GM21381 (cell line): Measurements from ENCODE around the gene NOTUM.
A peak's percentile ranks its signal among the peaks of the same experiment; 100 is the strongest.

Experiments
- ATAC-seq: cut with Tn5 transposase; IDR thresholded peaks from one replicate; pipeline ENCODE4 v1.9.1; 2021; ENCODE audit warnings: mild to moderate bottlenecking, moderate library complexity; ENCODE audit not compliant: unreplicated experiment

NOTUM gene

DNA sequence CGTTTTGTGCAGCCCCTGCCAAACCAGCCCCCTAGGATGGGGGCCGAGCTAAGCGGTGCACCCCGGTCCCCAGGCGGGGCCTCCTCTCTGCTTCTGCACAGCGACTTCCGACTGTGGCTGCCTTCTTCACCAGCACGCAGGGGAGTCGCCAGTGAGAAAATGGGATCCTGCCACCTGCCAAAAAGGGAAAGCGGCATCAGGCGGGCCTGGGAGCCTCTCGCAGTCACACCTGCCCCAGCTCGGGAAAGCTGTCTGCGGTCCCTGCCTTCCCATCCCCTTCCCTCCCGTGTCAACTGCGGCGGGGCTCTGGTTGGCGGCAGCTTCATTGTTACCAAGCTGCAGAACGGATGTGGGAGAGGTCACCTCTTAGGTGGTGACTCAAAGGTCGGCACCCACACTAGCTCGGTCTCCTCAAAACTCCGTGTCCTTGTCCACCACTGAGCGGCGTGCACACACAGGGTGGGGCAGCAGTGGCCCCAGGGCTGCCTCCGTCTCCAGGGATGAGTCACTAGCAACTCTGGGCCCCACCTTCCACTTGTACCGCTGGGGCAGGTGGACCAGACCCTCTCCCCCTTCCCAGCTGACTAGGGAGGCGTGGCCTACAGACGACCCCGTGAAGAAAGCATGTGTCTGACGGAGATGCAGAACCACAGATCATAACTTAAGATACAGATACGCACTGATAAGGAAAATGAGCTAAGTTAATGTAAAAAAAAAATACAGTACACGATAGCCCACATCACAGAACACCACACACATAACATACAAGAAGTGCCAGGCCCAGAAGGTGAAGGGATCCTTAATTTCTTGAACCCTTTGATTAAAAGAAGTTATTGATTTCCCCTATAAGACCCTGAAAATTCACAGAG, 48.3 kb downstream of the NOTUM start:
- no peak for ATAC-seq

DNA sequence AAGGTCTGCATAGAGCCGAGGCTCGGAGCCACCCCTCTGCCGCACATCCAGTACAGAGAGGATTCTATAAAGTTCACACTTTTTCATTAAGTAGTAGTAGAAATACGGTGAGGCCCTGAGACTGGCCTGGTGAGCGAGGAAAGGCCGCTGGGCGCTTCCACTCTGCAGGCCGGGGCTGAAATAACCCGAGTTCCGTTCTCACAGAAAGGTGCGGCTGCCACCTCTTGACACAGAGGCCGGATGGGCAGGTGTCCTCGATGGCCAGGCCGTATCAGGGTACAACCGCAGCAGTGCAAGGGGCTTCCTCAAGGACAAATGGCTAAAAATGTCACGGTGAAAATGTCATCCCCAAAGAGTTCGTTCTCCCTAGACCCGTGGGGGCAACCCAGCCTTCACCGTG, 49.0 kb downstream of the NOTUM start:
- no peak for ATAC-seq

DNA sequence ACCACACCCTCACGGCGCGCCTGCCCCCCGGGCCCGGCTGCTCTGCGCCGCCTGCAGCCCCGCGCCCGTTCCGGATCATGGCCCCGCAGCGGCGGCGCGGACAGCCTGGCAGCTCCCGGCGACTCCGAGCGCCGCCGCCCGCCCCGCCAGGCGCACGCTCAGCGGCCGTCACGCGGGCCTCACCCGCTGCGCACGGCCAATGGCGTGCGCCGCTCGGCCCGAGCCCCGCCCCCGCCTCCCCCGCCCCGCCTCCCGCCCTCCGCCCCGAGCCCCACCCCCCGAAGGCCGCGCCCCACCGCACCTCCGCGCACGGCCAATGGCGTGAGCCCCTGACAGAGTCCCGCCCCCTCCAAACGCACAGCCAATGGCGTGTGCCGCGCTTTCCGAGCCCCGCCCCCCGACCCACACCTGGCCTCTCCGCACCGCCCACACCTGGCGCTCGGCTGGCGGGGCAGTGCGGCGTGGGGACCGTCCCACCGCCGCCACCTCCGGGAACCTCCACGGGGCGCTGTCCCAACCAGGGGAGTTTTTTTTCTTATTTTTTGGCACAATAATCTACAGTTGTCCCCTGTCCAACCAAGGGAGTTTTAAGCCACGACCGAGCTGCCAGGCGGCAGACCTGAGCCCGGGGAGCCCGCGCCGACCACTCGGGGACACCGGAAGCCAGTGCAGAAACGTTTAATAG, 49.6 kb downstream of the NOTUM start, which contains the start of gene PCYT2:
Gene PCYT2 (minus strand): TSS at position 123 of the 685 bp plus-strand sequence. CDS start 44 bp downstream, at position 79.
- ATAC-seq = peak; percentile 66

DNA sequence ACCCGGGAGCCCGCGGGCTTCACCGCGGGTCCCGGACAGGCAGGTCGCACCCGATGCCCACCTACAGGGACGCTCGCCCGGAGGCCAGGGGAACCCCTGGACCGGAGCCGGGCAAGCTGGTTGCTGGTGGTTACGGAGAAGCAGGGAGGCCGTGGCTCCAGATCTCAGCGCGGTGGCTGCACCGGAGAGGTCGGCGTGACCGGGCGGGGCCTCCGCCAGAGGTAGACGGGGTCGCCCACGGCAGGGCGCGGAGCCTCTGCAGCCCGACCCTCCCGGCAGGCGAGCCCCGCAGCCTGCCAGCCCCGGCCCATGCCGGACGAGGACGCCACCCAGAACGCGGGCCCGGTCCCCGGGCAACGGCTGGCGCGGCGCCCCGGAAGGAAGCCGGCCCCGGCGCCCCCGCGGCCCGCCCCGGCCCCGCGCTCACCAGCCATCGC, 50.1 kb downstream of the NOTUM start:
- peak; percentile 30 for ATAC-seq

DNA sequence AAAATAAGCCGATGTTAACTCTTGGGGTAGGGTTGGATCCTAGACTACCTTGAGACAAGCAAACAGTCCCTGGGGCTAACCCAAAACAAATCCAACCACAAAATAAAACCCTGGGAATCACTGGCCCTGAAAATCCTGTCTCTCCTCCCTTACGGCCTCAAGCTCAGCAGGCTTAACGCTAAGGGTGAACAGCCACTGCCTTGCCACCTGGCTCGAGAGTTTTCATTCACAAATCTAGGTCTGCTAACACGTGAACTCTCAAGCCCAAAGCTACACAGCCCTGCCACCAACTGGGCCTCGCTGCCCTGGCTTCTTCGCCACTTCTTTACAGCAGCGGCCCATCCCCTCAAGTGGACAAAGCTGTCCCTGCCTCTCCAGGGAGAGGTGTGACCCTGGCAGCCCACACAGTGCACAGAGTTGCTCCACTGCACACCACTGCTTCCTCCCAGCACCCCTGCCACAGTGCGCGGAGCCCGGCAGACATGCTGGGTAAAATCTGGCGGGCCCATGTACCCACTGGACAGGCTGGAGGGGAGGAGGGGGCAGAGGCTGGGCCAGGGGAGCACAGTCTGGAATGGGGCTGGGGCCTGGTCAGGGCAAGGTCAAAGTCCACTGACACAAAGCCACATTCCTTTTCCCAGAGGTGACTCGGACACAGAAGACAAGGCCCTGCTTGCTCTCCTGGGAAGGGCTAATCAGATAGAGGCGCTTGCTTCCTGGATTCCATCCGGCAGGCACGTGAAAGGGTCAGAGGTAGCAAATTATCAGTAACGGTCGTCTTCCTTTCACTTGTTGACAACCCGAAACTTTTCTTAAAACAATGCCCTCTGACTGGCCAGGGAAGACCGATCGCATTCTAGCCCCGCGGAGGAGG, 50.8 kb downstream of the NOTUM start:
- no peak for ATAC-seq

DNA sequence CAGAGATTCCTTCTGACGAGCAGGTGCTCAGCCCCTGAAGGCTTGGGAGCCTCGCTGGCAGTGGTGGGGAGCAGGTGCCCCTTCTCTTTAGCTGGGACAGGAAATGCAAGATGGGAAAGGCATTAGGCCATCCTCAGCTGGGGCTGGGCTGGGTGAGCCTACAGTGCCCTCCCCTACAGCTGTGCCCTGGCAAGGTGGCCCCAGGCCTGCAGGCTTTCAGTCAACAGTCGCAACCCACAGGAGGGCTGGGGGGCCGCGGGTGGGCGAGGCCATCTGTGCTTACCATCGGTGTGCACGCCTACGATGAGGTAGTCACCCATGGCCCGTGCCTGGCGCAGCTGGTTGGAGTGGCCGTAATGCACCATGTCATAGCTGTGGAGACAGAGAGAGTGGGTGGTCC, 51.8 kb downstream of the NOTUM start:
- no peak for ATAC-seq

DNA sequence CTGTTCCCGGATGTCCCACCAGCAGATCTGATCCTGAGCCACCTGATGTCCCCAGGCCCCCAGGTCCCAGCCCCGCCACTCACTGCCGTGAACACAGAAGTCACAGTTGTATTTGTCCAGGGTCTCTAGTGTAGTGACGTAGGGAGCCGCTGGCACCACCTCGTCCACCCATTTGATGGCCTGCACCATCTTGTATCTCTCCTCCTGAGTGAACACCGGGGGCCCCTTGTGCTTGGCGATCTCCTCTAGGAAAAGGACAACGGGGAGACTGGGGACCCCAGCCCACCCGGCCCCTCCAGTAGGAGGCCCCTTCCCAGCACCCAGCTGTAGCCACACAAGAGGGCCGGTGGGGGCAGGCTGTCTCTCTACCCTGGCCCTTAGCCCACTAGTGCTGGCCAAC, 52.2 kb downstream of the NOTUM start:
- no peak for ATAC-seq

DNA sequence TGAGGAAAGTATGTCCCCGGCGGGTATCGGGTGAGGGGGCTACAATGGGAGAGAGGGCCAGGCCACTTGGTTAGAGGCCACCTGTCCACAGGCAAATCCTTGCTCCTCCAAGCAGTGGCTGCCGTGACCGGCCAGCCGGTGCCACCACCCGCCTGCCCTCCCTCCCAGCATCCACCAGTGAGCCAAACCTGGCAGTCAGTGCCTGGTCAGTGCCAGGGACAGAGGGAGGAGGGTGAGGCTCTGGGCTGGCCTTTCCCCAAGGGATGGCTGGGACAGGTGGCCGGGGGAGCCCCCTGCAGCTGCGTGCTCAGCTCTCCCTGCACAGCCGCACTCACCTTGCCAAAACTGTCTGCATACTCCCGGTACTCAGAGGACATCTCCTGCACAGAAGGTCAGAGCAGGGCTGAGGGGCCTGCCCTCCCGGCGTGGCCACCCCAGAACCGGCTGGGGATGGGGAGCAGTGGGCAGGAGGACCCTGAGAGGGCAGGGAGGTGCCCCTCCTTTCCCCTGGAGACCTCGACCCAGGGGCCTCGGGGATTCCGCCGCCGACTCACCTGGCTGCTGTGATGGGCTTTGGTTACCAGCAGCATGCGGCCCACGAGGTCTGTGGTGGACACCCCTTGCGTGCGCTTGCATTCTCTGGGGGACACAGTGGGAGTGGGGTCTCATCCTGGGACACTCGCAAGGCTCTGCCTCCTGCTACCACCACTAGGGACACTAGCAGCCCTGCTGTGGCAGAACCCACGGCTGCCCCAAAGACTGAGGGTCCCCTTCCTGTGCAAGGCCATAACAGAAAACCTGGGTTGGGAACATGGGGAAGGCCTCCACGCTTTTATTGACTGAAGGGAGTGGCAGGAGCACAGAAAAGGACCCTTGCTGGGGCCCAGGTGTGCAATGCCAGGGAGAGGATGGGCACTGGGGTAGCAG, 53.5 kb downstream of the NOTUM start:
- ATAC-seq = no peak

DNA sequence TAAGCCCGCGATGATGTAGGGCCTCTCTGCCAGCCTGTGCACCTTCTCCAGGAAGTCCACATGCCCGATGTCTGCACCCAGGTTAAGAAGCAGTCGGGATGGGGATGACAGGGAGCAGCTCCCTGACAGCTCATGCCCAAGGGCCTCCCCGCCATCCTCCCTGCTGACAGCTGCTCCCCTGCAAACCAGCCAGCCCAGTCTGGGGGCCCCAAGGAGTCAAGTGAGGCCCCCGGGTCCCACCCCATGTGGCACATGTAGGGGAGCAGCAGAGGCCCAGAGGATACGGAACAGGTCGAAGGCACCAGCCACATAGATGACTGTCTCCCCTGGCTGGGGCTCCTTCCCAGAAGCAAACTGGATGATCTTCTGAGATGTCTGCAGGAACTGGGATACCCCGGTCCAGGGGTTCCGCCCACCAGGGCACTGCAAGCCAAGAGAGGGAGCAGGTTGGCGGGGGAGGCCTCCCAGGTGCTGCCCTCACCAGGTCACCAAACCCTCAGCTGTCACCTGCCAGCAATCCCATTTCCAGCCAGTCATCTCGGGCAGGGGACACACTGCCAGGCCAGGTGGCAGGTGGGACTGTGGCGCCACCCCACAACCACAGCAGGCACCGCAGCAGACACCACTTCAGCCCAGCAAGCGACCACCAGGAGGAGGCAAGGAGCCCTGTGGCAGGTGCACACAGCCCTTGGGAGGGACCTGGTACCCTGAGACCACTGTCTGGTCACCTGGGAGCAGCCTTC, 54.3 kb downstream of the NOTUM start:
- no peak for ATAC-seq

DNA sequence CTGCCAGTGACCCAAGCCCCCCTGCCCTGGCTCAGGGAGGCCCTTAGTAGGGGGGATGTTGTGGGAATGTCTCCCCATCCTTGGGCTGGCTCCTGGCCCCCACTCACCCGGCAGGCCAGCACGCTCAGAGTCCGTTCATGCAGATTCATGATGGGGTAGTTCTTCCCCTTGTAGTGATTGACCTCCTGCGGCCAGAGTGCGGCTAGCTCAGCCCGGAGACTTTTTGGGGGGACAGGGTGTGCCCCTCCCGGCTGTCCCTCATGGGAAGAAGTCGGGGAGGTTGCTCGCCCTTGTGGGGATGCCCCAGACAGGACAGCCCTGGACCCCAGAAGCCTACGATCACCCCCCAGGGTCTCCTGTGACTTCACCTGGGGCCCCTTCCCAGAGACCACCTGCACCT, 55.0 kb downstream of the NOTUM start:
- ATAC-seq = no peak

DNA sequence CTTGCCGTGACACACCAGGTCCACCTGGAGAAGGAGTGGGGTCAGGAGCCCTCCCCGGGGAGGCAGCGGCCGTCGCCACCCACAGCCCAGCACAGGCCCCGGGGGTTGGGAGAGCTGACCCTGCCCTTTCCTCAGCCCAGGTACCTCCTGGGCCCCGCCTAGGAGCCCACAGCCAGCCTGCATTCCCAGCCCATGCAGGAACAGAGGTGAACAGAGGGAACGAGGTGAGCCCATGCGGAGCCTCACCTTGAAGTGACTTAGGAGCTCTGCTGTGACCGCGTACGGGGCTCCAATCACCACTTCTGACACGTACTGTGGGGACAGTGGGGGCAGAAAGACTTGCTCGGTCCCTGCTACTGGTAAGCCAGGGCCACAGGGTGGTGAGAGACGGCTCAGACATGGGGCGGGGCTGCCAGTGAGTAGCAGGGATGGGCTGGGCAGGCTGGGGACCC, 55.5 kb downstream of the NOTUM start:
- ATAC-seq = no peak

DNA sequence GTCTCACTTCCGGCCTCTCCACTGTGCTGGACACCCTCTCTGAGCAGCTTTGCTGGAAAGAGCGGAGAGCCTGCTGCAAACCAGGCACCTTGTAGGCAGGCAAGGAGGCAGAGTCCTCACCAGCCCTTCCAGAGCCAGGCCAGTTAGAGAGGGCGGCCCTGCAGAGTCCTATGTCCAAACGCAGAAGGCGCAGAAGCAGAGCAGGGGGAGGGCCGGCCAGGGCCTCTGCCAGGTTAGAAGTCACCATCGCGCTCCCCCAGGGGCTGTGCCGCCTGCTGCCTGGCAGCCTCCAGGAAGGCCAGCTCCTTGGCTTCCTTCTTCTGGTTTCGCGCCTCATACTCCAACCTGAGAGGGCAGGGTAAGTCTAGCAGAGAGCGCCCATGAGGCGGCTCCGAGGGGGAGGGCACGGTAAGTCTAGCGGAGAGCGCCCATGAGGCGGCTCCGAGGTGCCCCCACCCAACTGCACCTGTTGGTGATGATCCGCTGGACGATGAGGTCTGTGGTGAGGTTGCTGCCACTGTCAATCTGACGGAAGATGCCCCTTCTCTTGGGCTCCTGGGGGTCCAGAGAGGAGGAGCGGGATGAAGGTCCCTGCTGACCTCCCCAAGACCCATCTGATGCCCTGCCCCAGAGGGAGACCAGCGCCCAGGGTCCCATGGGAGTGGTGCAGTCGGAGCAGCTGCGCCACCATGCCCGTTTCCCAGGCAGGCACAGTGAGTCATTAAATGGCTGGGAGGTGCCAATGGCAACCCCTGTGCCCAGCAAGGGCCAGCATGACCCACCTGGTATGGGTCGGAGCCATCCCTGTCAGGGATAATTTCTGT, 56.2 kb downstream of the NOTUM start:
- ATAC-seq = no peak

DNA sequence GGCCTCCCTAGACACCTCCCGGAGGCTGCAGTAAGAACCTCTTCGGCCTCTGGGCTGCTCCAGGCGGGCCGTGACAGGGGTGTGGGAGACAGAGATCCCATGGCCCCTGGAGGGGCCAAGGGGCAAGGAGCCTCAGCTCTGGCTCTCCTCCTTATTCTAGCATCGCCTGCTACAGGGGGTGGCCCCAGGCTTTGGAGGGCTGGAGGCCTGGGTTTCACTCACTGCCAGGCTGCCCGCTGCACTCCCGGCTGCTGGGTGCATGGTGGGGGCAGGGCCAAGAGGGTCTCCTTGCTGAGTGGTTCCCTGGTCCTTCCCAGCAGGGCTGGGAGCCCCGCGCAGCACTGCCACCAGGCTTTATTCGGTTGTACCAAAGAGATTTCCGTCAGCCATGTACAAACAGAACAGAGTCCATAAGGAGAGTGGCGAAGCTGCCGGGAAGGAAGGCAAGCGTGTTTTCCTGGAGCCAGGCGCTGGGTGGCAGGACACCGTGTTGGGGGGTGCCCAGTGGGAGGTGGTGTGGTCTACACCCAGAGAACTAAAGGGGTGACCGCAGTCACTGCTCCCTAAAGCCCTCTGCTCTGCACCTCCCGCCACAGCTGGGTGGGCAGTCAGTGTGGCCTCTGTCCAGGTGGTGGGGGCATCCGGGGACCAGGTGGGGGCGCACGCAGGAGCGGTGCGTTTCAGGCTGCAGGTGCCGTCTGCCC, 56.9 kb downstream of the NOTUM start:
- no peak for ATAC-seq

DNA sequence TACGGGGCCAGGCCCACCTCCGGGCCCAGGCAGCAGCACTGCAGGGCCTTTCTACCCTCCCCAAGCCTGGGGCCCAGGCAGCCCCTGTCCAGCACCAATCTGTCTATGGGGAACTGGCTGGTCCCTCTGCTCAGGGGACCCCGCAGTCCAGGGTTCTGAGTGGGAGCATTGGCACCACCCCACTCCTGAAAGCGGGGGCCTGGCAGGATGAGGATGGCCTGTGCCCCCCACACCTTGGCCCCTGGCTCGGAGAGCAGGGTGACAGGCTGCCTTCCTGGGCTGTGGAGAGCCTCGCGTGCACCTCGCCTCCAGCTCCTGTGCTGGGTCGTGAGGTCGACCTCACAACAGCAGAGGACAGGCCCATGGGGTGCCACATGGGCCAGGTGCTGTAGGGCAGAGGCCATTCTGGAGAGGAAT, 57.6 kb downstream of the NOTUM start:
- no peak for ATAC-seq

DNA sequence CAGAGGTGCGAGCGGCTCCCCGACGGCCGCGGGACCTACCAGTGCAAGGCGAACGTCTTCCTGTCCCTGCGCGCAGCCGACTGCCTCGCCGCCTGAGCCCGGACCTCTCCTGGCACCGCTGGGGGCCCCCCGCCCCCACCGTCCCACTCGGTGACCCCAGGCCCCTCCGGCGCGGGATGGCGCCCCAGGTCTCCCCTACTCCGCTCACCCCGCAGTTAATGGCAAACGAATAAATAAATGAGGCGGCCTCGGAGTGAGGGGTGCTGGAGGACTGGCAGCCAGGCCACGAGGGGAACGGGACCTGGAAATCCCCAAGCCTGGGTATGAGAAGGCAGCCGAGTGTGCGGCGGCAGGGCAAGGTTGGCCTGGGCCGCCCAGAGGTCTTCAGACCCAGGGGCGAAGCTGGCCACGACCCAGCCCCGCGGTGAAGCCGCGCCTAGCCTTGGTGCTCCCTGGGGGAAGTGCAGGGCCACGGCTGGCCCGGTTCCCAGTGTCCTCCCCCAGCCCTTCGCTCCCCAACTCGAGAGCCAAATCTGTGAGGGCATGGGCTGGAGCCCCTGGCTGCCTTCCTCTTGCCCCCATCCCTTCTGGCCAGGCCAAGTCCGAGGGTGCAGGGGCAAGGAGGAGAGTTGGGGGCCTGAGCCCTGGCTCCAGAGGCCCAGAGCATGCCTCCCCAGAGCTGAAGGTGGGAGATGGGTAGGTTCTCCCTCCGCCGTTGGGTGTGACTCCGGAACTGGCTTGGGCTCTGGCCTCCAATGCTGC, 58.2 kb downstream of the NOTUM start:
- ATAC-seq = no peak
